Astrocyte (in vitro differentiated cells and primary cell): ENCODE results near the gene HTR3E.

Experiments used
- CTCF ChIP-seq: IDR thresholded peaks from 2 replicates; pipeline ENCODE4 v1.5.1; 2011; ENCODE audit warnings: low read depth, mild to moderate bottlenecking, inconsistent platforms, low read length, moderate library complexity; ENCODE audit not compliant: insufficient read depth
- EZH2 ChIP-seq: IDR thresholded peaks from 2 replicates; pipeline ENCODE4 v1.6.1; 2012; ENCODE audit warnings: mild to moderate bottlenecking, low read length, inconsistent platforms; ENCODE audit not compliant: insufficient read depth

DNA sequence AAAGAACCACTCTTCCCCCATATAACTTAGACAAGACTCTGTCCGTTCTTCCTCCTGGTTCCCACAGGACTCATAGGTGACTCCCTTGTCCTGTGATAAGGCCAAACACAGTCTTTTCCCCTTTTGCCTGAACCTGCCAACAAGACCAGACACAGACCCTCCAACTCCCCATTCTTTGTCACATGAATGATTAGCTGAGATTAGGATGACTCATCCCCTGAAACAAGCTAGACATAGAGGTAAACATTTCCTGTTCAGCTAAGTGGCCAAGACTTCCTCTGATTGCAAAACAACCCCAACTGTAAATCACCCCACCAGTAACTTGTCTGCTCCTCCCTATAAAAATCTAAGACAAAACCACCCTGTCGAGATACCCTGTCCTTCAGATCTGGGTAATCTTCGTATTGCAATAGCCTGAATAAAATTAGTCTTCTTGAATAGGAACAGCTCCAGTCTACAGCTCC, 11.4 kb upstream of the HTR3E start:
- TF ChIP-seq CTCF (no peak), EZH2 (no peak)
